ENCODE results near the gene CLGN.

CLGN gene

GRCh38 chr4:140395668-140396067 is 31.8 kb downstream of the CLGN start:
- no peak for DNase-seq (ENCODE audit: low read depth, low spot score)
- H3K4me3 ChIP-seq (ENCODE audit: low read length) = no peak overlapping the region

GRCh38 chr4:140388015-140388414 is 39.4 kb downstream of the CLGN start:
- no peak overlapping the region for H3K4me3 ChIP-seq (ENCODE audit: low read length)
- DNase-seq (ENCODE audit: low read depth, low spot score) = no peak

DNA sequence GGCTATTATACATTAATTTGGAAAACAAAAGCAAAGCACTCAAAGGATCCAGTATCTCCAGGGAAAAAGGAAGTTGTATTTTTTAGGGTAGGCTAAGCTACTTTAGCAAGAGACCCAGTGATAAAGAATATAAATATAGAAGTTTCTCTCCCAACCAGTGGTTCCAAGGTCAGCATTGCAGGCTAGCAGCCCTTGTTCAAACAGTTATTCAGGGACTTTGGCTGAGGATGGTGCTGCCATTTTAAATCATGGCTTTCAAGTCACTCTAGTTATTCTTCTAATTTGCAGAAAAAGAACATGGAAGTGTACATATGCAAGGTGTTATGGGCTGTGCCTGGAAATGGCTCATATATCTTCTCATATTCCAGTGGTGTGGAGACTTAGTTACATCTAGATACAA is 44.7 kb downstream of the CLGN start:
- no peak overlapping the region for H3K4me3 ChIP-seq (ENCODE audit: low read length)
- DNase-seq (ENCODE audit: low read depth, low spot score) = no peak

GRCh38 chr4:140374130-140374477 is 53.3 kb downstream of the CLGN start:
- DNase-seq (ENCODE audit: low read depth, low spot score) = no peak
- peak overlapping the region; percentile 98 for H3K4me3 ChIP-seq (ENCODE audit: low read length)

GRCh38 chr4:140373328-140374129 is 53.9 kb downstream of the CLGN start, which contains the start of gene SCOC:
Gene SCOC (plus strand): TSS chr4:140373646. CDS start chr4:140379171, 5,525 bp downstream.
- peak; percentile 98 for DNase-seq (ENCODE audit: low read depth, low spot score)
- H3K4me3 ChIP-seq (ENCODE audit: low read length) = peak within 1 kb of the TSS; percentile 98

DNA sequence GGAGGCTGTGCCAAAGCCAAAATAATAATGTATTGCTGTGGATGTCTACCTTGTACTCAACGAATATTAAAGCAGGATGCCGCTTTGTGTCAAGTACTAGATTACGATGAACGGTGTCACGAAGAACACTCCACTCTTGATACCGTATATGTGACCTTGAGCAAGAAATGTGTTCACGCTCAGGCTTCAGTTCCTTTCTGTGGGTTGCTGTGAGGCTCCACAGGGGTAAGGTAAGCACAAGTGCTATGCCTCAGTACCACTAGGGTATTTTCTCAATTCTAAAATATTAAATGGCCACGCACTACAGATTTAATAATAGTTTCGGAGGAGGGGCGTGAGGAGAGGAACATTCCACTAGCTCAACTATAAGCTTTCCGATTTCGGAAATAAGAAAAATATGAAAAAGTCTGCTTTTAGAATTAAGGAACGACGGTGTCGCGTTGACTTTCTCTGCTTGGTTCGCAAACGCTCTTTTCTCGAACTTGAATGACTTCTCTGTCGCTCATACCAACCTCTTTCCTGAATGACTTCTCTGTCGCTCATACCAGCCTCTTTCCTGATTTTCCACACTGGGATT is 54.6 kb downstream of the CLGN start:
- DNase-seq (ENCODE audit: low read depth, low spot score) = peak; percentile 47
- H3K4me3 ChIP-seq (ENCODE audit: low read length) = peak overlapping the region; percentile 98

GRCh38 chr4:140368686-140369085 is 58.8 kb downstream of the CLGN start:
- no peak for DNase-seq (ENCODE audit: low read depth, low spot score)
- no peak overlapping the region for H3K4me3 ChIP-seq (ENCODE audit: low read length)

DNA sequence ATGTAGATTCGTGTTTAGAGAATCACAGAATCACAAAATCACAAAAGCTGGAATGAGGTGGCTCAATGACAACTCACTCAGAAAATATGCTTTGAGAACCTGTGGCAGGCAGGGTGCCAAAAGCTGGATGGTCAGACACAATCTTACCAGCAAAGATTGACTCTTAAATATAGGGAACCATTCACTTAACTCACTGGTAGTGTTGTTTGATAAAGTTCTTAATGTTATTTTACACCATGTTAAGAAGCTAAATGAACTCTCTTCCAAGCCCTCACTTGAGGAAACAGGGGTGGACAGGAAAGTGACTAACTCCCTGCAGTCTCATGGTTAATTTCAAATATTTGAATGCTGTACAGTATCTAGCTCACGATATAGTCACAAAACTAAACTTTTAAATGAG is 59.7 kb downstream of the CLGN start:
- no peak overlapping the region for H3K4me3 ChIP-seq (ENCODE audit: low read length)
- no peak for DNase-seq (ENCODE audit: low read depth, low spot score)

DNA sequence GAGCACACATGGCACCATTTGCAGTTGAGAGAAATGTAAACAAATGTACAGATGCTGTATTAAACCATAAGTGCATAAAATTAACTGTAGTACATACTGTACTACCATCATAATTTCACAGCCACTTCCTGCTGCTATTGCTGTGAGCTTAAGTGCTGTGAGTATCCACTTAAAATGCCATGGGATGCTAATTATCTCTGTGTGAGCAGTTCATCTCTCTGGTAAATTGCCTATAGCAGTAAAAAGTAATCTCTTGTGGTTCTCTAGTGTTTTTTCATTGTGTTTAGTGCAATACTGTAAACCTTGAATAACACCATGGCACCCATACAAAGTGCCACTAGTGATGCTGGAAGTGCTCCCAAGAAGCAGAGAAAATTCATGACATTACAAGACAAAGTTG is 63.9 kb downstream of the CLGN start:
- no peak overlapping the region for H3K4me3 ChIP-seq (ENCODE audit: low read length)
- no peak for DNase-seq (ENCODE audit: low read depth, low spot score)

DNA sequence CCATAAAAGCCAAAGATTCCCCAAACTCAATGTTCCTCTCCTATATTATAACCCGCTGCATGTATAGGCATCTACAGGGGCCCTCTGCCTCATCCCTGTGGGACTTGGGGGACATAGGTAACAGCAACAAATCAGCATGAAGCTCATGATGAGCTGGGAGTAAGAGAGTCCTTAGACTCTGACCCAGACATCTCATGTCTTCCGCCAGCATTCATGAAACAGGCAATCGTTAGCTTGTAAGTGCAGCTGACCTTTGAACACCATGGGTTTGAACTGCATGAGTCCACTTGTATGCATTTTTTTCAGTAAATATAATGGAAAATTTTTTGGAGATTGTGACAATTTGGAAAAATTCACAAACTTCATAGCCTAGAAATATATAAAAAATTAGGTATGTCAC is 64.4 kb downstream of the CLGN start:
- no peak overlapping the region for H3K4me3 ChIP-seq (ENCODE audit: low read length)

GRCh38 chr4:140361099-140361498 is 66.3 kb downstream of the CLGN start:
- DNase-seq (ENCODE audit: low read depth, low spot score) = no peak
- H3K4me3 ChIP-seq (ENCODE audit: low read length) = no peak overlapping the region

More for the DNA sequence above, 64.4 kb downstream of the CLGN start:
- DNase-seq (ENCODE audit: low read depth, low spot score) = no peak

DNA sequence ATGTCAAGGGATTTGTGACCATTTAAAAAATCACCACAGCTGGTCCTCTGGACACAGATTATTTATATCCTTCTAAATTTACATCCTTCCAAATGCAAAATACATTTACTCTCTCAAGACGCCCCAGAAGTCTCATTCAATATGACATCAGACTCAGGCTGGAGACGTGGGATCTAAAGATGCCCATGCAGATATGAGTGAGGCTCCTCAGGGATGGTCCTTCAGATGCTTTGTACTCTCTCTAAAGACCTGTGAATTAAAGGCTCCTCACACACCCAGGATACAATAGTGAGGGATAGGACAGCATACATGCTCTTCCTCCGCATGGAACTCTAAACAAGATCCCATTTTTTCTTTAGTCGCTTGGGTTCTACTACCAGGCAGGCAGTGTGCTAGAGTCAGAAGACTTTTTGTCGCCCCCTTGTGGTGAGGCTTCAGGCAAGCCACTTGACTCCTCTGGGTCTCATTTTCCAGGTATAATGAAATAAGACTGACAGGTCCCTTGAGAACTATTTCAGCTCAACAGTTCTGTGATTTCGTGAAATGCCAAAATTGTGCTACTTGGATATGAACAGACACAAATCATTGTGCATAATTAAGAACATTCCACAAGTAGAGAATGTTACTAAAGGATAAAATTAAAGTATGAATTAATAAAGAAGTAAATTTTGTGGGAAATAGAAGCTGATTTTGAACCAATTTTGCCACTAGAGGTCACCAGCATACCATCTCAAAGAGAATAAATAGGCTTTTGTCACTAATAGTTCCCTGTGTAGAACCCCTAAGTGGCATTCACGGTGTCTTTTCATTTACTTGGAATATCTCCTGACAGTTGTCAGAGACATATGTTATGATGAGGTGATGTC is 67.7 kb downstream of the CLGN start:
- H3K4me3 ChIP-seq (ENCODE audit: low read length) = no peak overlapping the region
- DNase-seq (ENCODE audit: low read depth, low spot score) = peak; percentile 83

GRCh38 chr4:140358281-140358680 is 69.2 kb downstream of the CLGN start:
- no peak for DNase-seq (ENCODE audit: low read depth, low spot score)
- no peak overlapping the region for H3K4me3 ChIP-seq (ENCODE audit: low read length)

- no peak overlapping the region for H3K4me3 ChIP-seq (ENCODE audit: low read length)
- DNase-seq (ENCODE audit: low read depth, low spot score) = no peak
Measured at GRCh38 chr4:140357868-140358267, 69.6 kb downstream of the CLGN start.

GRCh38 chr4:140355288-140355687 is 72.2 kb downstream of the CLGN start:
- H3K4me3 ChIP-seq (ENCODE audit: low read length) = no peak overlapping the region
- DNase-seq (ENCODE audit: low read depth, low spot score) = no peak

DNA sequence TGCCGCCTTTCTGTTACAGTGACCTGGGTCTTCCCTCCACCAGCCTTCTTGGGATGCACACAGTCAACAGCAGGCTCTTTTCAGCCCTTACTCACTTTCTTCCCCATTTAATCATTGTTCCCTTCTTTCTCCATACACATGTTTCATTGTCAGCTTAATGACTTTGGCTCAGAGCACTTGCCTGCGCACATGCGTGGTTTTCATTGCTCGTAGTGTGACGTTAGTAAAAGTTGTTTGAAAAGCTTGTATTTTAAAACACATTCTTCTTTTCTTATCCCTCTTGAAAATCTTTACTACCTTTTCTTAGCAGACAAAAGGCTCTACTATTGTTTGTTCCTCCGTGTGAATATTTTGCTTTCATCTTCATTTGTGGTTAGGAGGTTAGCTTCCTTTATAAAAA is 73.7 kb downstream of the CLGN start:
- peak; percentile 67 for DNase-seq (ENCODE audit: low read depth, low spot score)
- H3K4me3 ChIP-seq (ENCODE audit: low read length) = peak overlapping the region; percentile 17; the same call in 1 of the 2 replicates

DNA sequence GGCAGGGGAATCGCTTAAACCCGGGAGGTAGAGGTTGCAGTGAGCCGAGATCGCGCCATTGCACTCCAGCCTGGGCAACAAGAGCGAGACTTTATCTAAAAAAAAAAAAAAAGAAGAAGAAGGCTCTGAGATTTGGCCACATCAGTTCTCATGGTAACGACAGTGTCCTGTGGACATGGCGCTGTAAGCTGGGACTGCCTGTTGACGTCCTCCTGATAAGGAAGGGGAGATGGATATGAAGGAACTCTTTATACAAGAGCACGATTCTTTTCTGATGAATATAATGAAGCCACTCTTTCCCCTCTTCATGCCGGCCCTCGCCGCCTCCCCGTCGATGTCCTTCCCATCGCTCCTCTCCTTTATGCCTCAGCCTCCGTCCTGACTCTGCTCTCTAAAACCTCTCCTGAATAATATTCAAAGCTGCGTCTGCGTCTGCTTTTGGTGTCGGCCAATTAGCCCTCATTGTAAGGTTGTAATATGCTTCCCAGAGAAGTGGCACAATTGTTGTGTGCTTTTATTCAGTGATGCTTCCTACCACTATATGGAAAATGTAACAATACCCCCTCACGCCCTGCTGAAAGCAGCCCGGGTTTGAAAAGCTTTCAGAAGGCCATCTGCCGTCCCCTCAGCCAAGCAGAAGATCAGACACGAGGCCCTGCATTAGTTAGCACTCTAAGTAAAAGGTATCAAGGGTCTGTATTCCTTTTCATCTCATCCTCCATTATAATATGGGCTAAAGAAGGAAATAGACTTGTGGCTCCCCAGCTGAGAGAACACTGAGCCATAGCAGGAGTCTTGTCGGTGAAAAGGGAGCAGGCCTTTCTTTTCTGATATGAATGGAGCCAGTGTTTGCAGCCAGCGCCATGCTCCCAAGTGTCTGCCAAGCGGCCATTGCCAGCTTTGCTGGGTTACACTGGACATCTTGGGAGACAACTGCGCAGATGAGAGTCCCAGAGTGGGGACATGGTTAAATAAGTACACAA is 76.1 kb downstream of the CLGN start:
- no peak overlapping the region for H3K4me3 ChIP-seq (ENCODE audit: low read length)
- no peak for DNase-seq (ENCODE audit: low read depth, low spot score)

DNA sequence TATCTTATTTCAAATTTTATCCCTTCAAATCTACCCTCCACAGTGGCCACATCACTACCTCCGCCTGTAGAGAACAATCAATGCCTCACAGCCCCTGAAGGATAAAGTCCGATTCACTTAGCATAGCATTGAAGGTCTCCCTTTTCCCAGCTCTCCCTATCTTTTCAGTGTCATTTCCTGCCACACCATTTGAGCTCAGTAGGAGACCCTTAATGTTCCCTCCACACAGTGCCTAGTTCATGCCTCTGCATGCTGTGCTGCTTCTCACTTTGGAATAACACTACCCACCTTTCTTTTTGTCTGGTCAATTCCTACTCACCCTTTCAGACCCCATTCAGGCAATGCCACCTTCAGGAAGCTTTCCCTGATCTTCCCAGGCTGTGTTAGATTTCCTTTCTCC is 77.6 kb downstream of the CLGN start:
- no peak overlapping the region for H3K4me3 ChIP-seq (ENCODE audit: low read length)
- DNase-seq (ENCODE audit: low read depth, low spot score) = no peak

DNA sequence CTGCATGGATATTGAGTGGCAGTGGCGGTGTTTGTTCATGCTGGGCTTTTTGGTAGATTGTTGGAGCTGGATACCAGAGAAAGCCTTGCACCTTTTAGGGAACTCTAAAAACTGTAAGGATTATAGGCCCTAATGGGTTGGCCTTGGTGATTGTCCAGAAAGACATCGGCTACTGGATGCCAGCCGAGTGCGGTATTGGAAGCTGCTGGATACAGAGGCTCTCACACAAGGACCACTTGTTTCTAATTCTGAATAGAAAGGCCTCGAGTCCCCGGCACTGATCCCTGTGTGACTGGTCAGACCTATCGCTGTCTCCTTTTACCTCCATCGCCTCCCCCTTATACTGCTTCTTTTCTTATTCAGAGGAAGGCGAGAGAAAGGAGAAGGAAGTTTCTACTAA is 81.3 kb downstream of the CLGN start:
- DNase-seq (ENCODE audit: low read depth, low spot score) = no peak
- no peak overlapping the region for H3K4me3 ChIP-seq (ENCODE audit: low read length)

All from Jurkat, Clone E6-1 (cell line).